Measurements from ENCODE around the gene ACBD6.

Gene ACBD6

DNA sequence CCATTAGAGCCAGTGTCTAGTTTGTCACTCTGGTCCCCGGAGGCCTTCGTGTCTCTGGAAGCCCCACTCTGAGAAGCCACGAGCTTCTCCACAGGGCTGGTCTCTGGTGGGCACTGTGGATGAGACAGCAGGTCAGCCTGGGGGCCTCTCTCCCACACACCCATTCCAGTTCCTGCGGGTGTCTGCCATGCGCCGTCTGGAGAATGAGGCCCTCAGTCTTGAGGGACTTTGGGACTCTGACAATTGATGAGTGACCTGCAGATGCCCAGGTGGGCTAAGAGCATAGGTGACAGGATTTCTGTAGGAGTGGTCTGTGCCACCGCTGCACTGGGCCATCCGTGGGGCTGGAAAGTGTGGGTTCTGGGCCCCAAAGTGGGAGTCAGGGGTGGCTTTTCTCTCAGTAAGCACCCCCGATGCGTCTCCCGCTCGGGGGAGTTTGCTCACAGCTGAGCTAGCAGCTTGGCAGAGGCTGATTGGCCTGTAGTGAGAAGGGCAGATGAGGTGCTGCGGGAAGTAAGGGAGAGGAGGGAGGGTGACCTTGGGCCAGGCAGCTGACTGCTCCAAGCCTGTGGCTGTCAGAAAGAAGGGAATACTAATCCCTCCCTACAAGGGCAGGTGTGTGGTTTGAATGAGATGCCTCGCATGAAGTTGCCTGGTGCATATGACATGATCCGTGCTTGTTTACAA is 245.9 kb downstream of the ACBD6 start:
- no peak for DNase-seq (ENCODE audit: low read depth in 2 of 2)

DNA sequence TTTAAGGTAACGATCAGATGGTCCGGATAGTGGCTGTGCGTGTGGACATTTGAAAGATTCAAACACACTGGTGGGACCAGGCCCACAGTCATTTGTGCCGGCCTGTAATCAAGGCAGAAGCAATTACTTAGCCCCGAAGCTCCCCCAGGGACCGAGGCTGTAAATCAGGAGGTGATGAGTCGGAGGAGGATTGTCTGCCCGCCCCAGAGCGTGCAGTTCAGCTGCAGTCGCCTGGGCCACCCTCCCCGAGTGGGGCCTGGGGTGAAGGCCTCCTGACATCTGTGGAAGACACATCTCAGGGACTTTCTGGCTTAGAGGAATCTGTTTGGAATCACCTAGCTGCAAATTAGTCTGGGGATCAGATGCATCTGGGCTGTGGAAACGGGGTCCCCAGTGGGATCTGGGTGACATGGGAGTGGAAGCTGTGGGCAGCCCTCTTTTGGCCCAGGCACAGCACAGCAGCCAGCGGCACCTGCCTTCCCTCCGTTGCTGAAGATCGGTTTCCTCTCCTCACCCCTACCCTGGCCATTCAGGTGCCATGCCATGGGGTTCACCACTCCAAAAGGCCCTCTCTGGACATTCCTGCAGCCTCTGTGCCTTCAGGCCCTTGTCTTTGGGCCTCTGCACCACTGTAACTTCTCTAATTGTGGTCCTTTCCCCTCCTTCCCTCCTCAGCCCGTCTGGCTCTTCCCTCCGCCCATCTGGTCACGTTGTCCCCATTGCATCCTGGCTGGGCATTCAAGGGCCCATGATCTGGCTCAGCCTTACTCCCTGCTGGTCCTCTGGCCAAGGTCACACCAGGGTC is 246.6 kb downstream of the ACBD6 start:
- DNase-seq (ENCODE audit: low read depth in 2 of 2), result no peak

DNA sequence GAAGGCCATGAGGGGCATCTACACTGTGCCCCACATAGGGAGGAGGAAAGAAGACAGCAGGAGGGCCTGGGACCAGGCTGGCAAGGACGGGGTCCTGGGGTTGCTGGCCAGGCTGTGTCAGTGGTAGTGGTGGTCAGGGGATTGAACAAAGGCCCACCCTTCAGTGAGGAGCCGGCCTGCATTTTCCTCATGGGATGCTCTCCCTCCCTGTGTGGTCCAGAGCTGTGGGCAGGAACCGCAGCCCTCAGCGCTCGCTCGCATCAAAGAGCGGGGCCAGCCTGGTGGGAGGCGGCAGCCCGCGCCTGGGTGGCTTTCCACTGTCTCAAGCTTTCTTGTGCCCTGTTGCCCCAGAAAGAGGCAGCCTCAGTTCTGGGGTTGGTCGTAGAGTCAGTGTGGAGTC is 247.5 kb downstream of the ACBD6 start:
- no peak for DNase-seq (ENCODE audit: low read depth in 2 of 2)

DNA sequence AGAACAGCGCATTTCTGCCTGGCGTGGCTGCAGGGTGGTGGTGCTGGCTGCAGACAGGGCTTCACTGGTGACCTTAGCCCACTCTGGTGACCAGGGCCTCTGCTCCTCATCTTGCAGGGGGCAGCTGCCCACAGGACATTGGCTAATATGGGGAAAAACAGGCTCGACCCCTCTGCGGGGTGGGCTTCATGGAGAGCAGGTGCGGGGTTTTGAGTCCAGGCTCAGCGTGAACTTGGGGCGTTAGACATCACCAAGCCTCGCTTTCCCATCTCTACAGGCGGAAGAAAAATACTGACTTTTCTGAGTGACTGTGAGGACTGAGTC is 247.9 kb downstream of the ACBD6 start:
- DNase-seq (ENCODE audit: low read depth in 2 of 2), result no peak

DNA sequence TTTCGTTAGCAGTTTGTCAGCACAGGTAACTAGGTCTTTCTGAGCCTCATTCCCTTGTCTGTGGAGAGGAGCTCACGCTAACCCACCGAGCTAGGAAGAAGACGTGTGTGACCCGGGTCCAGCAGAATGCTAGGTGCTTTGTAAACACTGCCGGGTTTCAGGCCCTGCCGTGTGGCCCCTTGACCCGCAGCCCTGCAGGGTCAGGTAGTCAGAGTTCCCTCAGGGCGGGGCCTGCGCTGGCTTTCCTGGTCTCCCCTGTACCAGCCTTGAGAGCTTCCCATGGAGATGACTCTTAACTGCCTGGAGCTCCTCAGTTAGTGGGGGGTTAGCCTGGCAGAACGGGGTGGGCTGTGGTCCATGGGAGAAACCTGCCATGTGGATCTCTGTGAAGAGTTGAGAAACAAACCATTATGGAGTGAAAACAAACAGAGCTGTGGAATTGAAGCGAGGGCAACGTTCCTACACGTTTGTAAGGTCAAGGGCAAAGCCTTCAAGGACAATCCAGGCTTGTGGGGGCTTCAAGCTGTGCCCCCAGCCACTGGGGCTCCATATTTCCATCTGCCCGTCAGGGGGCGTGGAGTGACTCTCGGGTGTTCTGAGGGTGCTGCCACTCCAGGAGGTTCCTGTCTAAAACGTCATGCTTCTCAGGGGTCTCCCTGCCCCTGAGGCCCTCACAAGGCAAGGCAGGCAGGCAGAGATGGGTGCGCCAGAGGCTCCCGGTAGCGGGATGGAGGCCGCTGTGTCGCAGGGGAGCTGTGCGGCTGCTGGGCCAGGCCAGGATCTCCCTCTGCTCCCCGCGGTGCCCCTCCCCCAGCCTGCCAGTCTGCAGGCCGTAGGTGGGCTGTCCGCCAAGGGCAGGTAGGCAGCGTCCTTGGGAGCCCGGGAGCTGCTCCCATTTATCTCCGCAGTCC is 248.5 kb downstream of the ACBD6 start:
- no peak for DNase-seq (ENCODE audit: low read depth in 2 of 2)

DNA sequence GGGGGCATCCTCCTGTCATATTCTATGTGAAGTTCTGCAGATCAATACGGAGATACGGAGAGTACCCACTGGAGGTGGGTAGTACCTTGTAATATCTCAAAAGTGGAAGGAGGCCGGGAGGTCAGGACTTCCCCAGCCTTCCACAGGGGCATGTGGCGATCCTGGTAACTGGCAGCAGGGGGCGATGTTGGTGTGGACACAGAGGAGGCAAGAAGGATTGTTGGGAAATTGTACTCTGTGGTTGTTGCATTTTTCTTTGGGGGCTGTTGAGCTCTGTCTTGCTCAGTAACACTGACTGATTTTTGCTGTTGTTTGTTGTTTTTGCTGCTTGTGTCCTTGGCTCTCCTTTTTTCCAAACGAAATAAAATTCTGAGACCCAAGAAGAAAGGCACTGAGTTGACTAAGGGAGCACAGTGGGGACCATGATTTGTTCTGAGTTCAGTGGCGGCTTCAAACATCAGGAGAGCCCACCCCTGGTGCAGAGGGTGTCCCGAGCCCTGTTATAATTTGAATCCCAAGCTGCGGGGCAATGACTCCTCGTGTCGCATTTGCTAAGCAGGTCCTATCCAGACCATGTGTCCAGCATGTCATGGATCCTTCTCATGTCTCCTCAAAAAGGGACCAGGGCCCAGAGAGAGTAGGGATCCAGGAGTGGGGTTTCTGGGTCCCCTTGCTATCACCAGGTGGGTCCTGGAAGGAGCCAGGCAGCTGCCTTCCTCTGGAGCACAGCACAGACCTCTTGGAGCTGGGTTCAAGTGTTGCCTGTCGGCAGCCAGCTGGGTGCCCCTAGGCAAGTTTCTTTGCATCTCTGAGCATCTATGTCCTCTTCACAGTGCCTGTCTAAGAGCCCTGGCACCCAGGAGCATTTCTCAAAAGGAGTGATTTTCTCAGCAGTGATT is 249.5 kb downstream of the ACBD6 start:
- DNase-seq (ENCODE audit: low read depth in 2 of 2), result peak; percentile 53 to 54

DNA sequence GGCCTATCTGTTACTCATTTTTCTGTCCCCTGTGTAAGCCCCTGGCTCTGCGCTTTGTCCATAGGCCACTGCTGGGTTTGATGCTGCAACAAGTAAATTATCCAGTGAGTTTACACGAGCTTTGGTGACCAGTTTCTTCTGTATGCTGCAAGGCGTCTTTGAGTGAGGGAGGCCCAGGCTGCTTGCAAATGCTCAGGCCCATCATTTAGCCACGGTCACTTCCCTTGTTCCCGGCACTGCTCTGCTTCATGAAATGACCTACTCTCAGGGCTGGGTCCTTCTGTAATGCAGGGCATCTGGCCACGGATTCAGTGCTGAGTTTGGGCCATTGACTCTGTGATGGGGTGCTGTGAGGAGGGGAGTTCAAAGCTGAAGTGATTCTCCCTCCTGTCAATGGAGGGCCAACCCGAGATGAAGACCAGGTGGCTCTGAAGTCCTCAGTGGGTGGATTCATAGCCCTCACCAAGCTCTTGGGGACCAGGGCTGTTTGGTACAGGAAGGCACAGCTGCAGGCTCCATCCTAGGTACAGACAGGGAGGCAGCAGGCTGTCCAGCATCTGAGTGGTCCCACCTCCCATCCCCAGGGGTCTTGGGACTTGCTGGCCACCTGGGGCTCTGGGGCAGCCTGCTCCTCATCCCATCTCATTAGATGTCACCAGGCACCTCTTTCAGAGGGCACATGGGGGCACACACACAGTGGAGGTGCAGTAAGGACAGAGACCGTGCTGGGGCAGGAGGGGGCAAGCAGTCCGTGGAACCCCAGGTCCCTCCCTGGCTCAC is 250.7 kb downstream of the ACBD6 start:
- no peak for DNase-seq (ENCODE audit: low read depth in 2 of 2)

DNA sequence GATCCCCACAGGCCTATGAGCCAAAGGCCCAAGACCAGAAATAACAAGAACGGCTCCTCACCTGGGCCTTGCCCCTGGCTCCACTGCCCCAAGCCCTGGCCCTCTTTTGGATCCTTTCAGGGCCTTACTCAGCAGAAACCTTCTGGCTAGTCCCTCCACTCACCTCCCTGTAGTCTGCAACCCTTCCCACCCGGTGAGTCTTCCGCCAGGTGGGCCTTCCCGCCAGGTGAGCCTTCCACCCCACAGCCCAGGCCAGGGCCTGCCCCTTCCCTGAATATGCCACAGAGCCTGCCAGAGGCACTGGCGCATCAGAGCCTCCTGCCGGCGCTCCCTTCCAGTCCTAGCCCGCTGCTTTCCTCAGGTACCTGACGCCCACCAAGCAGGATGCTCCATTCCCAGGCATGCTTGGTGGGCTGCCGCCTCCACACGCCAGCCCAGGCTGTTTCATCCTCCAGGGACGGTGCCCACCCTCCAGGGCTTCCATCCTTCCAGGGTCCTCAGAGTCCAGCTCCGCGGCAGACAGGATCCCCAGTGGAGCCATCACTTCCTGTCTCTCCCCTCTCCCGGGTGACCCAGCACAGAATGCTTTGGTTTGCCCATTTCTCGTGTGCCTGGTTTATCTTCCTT is 251.4 kb downstream of the ACBD6 start:
- DNase-seq (ENCODE audit: low read depth in 2 of 2), result no peak

DNA sequence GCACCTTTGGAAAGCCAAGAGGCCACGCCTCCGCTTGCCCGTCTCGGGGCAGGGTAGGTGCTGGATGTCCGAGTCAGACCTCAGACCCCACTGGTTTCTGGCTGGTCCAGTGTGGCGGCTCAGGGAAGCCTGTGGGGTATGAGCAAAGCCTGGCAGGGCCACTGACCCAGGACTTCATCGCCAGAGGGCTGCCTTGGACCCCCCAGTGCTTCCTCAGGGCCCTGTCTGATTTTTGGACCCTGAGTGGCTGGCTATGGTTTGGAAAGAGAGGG is 251.9 kb downstream of the ACBD6 start:
- no peak for DNase-seq (ENCODE audit: low read depth in 2 of 2)

DNA sequence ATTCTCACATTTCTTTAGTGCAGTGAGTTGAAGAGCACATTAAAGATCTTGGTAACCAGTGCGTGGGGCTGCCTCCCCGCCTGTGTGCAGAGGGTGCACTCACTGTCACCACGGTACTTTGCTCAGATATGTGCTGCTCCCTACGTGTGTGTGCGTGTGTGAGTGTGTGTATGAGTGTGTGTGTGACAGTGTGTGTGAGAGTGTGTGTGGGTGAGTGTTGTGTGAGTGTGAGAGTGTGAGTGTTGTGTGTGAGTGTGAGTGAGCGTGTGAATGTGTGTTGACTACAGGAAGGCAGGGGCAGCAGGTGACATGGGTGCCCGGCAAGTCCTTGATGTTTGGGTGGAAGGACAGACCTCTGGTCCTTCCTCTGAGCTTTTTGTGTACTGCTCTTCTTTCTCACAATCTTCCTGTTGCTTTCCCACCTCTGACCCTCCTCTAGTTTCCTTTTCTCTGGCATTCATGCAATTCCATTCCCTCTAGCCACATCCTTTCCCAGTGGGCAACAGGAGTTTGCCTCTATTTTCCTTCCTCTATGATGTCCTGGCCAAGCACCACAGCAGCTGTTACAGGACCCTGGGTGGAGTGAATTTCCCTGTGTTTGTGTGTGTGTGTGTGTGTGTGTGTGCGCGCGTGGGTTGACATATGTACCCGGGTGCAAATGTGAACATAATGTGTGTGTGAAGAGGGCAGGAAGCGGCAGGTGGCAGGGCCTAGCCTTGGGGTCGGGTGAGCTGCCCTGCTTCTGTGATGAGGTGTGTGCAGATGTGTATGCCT is 252.5 kb downstream of the ACBD6 start:
- no peak for DNase-seq (ENCODE audit: low read depth in 2 of 2)

DNA sequence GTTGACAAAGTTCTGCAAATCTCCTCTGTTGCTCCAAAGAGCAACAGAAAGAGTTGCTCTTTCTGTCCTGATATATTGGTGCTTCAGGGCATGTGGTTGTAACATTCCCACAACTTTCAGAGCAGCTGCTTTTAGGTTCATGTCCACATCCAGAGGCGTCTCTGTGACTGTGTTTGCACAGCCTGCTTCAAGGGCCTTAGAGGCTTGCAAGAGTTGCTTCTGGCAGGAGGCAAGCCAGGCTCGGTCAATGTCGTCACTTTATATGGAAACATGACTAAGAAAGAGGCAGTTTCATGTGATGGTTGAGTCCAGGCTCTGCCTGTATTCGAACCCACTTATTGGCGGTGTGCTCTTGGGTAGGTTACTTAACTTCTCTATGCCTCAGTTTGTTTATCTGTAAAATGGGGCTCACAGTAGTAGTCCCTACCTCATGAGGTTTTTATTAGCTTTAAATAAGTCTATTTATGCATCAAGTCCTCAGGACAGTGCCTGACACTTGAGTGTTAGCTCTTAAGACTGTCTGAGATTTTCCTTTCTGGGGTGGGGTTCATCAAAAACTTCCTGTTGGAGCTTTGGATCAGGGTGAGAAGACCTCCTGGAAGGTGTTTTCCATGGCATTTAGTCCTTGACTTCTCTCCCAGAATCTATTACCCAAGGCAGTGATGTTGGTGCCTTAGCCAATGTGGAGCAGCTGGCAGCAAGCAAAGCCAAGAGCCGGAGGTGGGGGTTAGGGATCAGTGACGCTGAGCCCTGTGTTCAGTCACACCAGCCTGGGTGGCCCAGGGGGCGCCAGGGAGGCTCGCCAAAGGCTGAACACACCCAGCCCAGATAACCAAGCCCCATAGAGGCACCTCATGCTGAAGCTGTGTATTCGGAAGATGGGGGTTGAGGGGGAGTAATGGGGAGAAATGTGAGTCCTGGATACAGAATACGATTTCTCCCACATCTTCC is 253.4 kb downstream of the ACBD6 start:
- no peak for DNase-seq (ENCODE audit: low read depth in 2 of 2)

DNA sequence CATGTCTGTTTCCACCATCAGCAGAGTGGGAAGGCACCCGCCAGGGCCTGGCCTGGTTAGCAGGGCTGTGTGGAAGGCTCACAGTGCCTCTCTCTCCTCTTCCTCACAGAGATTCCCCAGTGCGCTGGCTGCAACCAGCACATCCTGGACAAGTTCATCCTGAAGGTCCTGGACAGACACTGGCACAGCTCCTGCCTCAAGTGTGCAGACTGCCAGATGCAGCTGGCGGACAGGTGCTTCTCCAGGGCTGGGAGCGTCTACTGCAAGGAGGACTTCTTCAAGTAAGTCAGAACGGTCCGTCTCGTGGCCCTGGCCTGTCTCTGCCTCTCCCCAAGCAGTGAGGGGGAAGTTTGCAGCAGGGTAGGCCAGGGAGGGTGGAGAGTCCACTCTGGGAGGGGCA is 254.2 kb downstream of the ACBD6 start:
- no peak for DNase-seq (ENCODE audit: low read depth in 2 of 2)

DNA sequence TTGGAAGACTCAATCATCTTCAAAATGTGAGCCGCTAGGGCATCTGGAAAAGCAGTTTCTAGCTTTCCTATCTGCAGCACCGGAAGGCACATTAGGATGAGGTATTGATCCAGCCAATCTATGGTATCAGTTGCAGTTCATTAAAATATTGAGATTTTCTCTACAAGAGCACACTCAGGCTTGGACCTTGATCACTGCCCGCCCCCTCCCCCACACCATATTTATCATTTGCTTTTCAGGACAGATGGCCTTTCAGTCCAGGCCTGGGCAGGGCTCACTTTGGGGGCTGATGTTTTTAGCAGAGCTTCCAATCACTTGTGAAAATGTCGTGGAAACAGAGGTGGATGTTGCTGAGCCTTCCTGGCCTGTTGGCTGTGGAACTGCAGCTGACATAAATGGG is 254.8 kb downstream of the ACBD6 start:
- no peak for DNase-seq (ENCODE audit: low read depth in 2 of 2)

DNA sequence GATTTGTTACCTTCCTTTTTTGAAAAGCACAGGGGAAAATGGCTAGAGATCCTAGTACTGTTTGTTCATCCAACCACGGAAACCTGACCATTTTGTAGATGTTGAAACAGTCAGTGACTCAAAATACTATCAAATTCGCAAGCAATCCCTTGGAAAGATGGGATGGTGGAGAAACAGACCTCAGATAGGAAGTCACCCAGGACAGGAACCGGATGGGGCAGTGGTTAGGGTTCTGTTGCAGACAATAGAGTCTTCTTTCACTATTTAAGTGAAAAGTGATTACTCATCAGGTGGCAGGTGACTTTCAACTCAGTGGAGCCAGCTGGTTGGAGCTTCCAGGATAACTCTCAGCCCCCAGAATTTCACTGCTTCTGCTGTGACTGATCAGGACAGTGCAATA is 255.3 kb downstream of the ACBD6 start:
- no peak for DNase-seq (ENCODE audit: low read depth in 2 of 2)

DNA sequence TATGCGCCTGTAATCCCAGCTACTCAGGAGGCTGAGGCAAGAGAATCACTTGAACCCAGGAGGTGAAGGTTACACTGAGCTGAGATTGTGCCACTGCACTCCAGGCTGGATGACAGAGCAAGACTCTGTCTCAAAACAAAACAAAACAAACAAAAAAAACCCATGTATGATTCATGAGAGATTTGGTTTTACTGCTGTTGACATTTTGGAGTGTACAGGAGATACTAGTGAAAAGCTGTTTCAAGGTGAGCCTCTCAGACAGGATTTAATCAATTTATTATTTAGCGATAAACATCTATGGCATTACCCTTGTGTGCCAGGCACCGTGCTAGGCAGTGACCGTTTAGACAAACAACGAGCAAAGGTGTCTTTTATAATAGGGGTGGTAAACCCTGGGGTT is 255.8 kb downstream of the ACBD6 start:
- no peak for DNase-seq (ENCODE audit: low read depth in 2 of 2)

DNA sequence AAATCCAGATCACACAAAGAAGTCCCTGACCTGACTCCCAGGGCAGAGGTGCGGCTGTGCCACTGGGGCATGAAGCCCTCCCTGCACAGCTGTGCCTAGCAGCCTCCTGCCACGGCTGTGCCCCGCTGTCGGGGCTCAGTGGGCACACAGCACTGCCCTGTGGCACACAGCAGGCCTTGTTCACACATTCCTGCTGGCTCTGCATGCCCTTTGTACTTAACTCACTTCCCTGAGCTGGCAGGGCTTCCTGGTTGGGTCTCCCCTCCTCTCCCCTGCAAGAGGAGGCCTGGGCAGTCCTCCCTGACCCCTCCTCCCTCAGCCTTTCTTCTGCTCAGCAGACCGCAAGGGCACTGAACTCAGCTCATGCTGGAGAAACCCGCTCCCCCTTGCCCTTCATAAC is 257.5 kb downstream of the ACBD6 start:
- DNase-seq (ENCODE audit: low read depth in 2 of 2), result no peak

DNA sequence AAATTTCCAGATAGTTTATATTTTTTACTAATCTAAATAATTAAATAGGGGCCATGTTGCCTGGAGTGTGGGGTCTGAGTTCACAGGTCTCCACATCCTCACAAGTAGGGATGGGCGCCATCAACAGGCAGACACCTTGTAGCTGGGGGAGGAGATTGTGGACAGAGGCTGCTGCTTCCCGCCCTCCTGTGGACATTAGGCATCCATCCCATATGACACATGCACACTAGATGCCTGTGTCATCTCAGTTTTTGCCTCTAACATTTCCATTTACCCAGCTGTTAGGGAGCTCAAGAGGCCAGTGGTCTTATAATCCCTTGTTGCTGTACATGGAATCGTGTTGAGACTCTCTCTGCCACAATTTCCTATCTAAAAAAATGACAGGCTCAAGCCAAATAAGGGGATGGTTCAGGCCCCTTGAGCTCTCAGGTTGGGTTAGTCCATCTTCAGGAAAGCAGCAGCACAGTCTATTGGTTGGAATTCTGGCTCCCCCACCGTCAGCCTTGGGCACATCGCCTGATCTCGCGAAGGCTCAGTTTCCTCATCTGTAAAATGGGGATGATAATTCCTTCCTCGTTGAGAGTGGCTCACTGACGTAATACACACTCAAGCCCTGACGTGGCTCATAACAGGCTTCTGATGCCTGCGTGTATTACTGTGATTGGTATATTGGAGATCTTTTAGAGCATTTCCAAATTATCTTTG is 258.7 kb downstream of the ACBD6 start:
- no peak for DNase-seq (ENCODE audit: low read depth in 2 of 2)

Data from stimulated activated CD8-positive, alpha-beta memory T cell treated with anti-CD3 and anti-CD28 coated beads, Interleukin-15, amount 100 ng/mL, for 48 hours (primary cell).